ENCODE measurements around the gene NALCN.

The NALCN gene

DNA sequence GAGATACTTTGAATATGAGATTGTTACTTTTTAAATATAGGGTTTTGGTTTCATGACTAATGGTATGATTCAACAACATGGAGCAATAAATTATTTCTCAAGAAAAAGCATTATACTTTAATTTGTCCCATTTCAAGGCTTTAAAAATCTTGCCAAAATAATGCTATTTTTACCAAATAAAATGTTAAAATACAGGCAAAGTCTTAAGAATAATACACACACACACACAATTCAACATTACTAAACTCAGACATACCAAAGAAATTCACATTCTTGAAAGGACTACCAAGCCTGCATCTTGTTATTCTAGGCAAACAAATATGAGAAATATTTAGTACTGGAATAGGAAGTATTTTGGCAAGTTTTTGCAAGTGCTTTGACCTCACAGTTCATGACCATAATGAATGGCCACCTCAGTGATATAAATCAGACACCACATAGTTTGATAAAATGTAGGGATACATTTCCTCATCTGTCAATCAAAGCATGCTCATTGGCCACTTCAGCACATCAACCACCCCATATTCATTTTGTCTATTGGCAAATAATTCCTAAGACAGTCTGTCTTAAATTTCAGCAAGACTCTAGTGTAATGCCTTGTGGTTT lies 107.2 kb downstream of the NALCN start:
- TF ChIP-seq EZH2phosphoT487 (IDR thresholded peaks at IDR 0.05; ENCODE audit: low read depth) (no peak), CTCF (IDR thresholded peaks at IDR 0.05; ENCODE audit: low read depth, low read length) (no peak)

GRCh38 chr13:101308247-101309013 lies 107.9 kb downstream of the NALCN start:
- Histone ChIP-seq H3K4me1 (ENCODE audit: low read length) (no peaks in the 10 kb centered on the region), H3K36me3 (replicated peaks; ENCODE audit: low read depth, low read length) (no peaks in the 10 kb centered on the region), H4K20me1 (ENCODE audit: insufficient read depth, low read length) (no peaks in the 10 kb centered on the region), H3K4me2 (ENCODE audit: low read length) (no peak overlapping the region), H2AFZ (ENCODE audit: low read depth, low read length) (no peak overlapping the region), H3K9ac (ENCODE audit: low read length) (no peak overlapping the region), H3K27me3 (ENCODE audit: low read depth, low read length) (no peaks in the 10 kb centered on the region), H3K27ac (ENCODE audit: low read length) (no peak overlapping the region), H3K79me2 (ENCODE audit: low read length) (no peaks in the 10 kb centered on the region), H3K4me3 (ENCODE audit: low read length) (no peak overlapping the region), H3K9me3 (ENCODE audit: insufficient read depth, low read length) (no peaks in the 10 kb centered on the region)
- TF ChIP-seq CTCF (IDR thresholded peaks at IDR 0.05; ENCODE audit: low read depth, low read length) (no peak), EZH2phosphoT487 (IDR thresholded peaks at IDR 0.05; ENCODE audit: low read depth) (no peak)

More for the DNA sequence above, 107.2 kb downstream of the NALCN start:
- H3K9me3 ChIP-seq (ENCODE audit: insufficient read depth, low read length), result no peaks in the 10 kb centered on the region
- H3K9ac ChIP-seq (ENCODE audit: low read length), result no peak overlapping the region
- H3K27ac ChIP-seq (ENCODE audit: low read length), result no peak overlapping the region
- H2AFZ ChIP-seq (ENCODE audit: low read depth, low read length), result no peak overlapping the region
- no peaks in the 10 kb centered on the region for H3K79me2 ChIP-seq (ENCODE audit: low read length)
- H4K20me1 ChIP-seq (ENCODE audit: insufficient read depth, low read length), result no peaks in the 10 kb centered on the region
- H3K27me3 ChIP-seq (ENCODE audit: low read depth, low read length), result no peaks in the 10 kb centered on the region
- H3K36me3 ChIP-seq (replicated peaks; ENCODE audit: low read depth, low read length), result no peaks in the 10 kb centered on the region
- no peak overlapping the region for H3K4me2 ChIP-seq (ENCODE audit: low read length)
- H3K4me3 ChIP-seq (ENCODE audit: low read length), result no peak overlapping the region
- H3K4me1 ChIP-seq (ENCODE audit: low read length), result no peaks in the 10 kb centered on the region

- H3K9me3 ChIP-seq (ENCODE audit: insufficient read depth, low read length), result no peaks in the 10 kb centered on the region
- H3K4me3 ChIP-seq (ENCODE audit: low read length), result no peak overlapping the region
- H3K4me2 ChIP-seq (ENCODE audit: low read length), result no peak overlapping the region
- TF ChIP-seq EZH2phosphoT487 (IDR thresholded peaks at IDR 0.05; ENCODE audit: low read depth) (no peak), CTCF (IDR thresholded peaks at IDR 0.05; ENCODE audit: low read depth, low read length) (no peak)
- H3K4me1 ChIP-seq (ENCODE audit: low read length), result no peaks in the 10 kb centered on the region
- no peak overlapping the region for H3K27ac ChIP-seq (ENCODE audit: low read length)
- no peaks in the 10 kb centered on the region for H4K20me1 ChIP-seq (ENCODE audit: insufficient read depth, low read length)
- H3K36me3 ChIP-seq (replicated peaks; ENCODE audit: low read depth, low read length), result no peaks in the 10 kb centered on the region
- H2AFZ ChIP-seq (ENCODE audit: low read depth, low read length), result no peak overlapping the region
- H3K9ac ChIP-seq (ENCODE audit: low read length), result no peak overlapping the region
- H3K27me3 ChIP-seq (ENCODE audit: low read depth, low read length), result no peaks in the 10 kb centered on the region
- H3K79me2 ChIP-seq (ENCODE audit: low read length), result no peaks in the 10 kb centered on the region
Observed at GRCh38 chr13:101307181-101307701, 109.1 kb downstream of the NALCN start.

- Histone ChIP-seq H3K4me2 (ENCODE audit: low read length) (no peak overlapping the region), H3K27ac (ENCODE audit: low read length) (no peak overlapping the region), H3K27me3 (ENCODE audit: low read depth, low read length) (no peaks in the 10 kb centered on the region), H3K79me2 (ENCODE audit: low read length) (no peaks in the 10 kb centered on the region), H3K9ac (ENCODE audit: low read length) (no peak overlapping the region), H3K9me3 (ENCODE audit: insufficient read depth, low read length) (no peaks in the 10 kb centered on the region), H3K4me1 (ENCODE audit: low read length) (no peaks in the 10 kb centered on the region), H2AFZ (ENCODE audit: low read depth, low read length) (no peak overlapping the region), H3K36me3 (replicated peaks; ENCODE audit: low read depth, low read length) (no peaks in the 10 kb centered on the region), H4K20me1 (ENCODE audit: insufficient read depth, low read length) (no peaks in the 10 kb centered on the region), H3K4me3 (ENCODE audit: low read length) (no peak overlapping the region)
- TF ChIP-seq EZH2phosphoT487 (IDR thresholded peaks at IDR 0.05; ENCODE audit: low read depth) (no peak), CTCF (IDR thresholded peaks at IDR 0.05; ENCODE audit: low read depth, low read length) (no peak)
Observed at GRCh38 chr13:101306773-101307172, 109.5 kb downstream of the NALCN start.

All from OCI-LY3 (cell line).